GM21619 (cell line): ENCODE measurements around the gene PTGER3.

ENCODE experiments used
- ATAC-seq: cut with Tn5 transposase; IDR thresholded peaks from one replicate; pipeline ENCODE4 v1.9.1; 2021; ENCODE audit not compliant: unreplicated experiment

The PTGER3 gene

GRCh38 chr1:71047635-71048607 lies at the start of gene PTGER3:
TSS of gene PTGER3 (minus strand) at chr1:71047816. CDS start at chr1:71047577, 239 bp downstream.
- ATAC-seq, result no peak

DNA sequence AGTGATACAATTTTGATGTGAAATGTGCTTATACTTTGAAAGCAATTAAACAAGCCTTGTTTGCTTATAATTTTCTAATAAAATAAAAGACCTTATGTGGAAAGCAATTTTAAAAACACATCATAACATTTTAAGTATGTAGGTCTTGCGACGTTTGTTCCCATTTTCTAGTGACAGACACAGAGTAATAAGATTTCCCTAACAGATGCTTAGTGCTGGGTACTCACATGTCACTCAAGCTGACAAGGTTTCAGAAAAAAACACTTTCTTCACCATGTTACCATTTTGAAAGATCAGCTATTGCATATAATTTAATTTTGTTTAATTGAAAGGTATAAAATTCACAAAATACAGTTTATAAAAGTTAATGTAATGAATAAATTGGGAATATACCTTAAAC lies 47.3 kb upstream of the PTGER3 start:
- ATAC-seq, result no peak

DNA sequence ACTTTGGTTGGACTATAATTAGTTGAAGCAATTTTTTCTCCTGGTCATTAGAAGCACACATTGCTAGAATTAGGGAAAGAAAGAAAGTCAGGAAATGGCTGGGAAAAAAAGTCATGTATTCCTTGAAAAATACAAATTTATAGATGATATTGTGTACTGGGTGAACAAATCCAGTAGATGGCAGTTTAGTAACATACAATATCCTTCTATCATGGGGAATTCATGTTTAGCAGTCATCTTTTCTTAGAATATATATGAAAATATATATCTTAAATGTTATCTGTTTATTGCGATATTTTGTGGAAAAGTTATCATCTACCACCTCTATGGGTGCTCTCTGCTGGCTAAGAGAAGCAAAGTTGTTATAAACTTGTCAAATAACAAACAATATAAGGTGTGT lies 46.3 kb upstream of the PTGER3 start:
- no peak for ATAC-seq

DNA sequence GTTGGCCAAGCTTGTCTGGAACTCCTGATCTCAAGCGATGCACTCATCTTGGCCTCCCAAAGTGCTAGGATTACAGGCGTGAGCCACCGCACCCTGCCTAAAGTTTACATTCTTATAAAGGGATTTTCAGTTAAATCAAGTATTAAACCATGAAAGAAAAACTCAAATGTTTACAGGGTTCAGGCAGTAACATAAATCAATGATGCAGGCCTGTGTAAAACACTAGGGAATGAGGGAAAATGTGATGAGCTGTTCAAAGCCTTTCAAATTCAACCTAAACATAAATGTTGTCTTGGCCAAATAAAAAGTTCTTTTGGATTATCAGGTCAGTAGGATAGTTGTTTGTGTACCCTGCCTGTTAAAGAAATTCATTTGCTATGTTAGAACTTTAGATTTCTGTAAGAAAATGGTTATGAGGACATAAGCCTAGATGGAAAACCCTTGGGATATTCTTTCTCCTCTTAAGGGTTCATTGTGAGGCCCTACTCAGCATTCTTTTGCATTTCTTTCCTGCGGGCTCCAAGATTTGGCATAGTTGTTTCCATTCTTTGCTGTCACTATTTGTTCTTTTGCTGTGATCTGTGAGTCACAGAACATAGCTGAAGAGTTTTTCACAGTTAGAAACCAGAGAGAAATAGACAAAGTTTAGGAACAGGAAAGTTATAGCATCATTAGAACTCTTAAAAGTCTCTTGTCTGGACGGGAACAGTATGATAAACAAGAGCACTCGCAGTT lies 42.1 kb upstream of the PTGER3 start:
- no peak for ATAC-seq

DNA sequence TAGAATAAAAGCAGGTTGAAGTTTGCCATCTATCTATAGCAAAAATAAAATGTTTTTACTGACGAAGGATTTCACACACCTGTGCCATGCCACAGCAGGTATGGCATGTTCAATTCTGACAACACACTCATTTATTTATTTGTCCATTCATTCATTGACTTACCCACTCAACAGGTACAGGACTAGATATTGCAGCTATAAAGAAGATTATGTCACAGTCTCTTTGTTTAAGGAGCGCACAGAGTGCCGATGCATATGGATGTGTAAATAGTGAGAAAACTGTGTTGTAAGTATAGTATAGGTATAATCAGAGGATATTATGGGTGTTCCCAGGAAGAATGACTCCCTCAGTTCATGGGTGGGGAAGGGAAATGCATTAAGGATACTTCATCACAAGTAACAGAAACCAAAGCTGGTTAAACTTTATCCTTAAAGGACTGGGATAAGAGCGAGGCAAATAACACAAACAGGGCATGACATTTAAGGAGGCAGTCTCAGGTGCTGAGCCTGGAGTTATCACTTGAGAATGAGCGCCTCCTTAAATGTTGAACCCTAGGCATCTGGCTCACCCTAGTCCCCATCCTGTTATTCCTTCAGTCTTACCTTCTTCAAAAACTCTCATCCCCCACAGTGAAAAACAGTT lies 41.1 kb upstream of the PTGER3 start:
- ATAC-seq, result no peak

DNA sequence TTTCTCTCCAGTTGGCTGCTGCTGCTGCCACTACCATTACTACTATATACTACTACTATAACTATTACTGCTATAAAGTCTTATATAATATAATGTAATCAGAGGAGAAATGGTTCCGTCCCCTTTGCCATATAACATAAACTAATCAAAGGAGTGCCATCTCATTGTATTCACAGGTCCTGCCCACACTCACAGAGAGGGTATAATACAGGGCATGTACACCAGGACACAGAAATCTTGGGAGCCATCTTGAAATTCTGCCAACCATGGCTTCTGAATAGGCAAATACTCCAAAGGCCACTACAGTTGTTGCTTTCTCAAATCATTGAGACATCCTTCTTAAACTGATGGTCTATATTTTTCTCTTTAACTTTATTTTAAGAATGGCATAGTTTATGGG lies 40.1 kb upstream of the PTGER3 start:
- no peak for ATAC-seq

- no peak for ATAC-seq
These were observed 39.4 kb upstream of the PTGER3 start for GRCh38 chr1:71087060-71087459.

DNA sequence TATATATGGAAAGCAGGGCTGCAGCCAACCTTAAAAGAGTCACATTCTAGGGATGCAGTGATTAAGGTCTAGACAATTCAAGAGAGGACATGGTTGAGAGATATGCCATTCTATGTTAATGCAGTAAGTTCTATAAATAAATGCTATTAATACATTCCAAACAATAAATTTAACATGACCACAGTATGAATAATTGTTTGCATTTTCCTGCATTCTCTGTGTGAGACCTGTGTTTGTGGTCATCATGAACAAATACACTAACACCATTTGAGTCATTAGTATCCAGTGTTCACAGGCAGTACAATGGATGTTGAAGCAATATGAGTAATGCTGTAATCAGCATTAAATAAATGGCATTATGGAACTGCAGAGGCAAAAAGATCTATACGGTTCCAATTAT lies 38.7 kb upstream of the PTGER3 start:
- ATAC-seq, result no peak

DNA sequence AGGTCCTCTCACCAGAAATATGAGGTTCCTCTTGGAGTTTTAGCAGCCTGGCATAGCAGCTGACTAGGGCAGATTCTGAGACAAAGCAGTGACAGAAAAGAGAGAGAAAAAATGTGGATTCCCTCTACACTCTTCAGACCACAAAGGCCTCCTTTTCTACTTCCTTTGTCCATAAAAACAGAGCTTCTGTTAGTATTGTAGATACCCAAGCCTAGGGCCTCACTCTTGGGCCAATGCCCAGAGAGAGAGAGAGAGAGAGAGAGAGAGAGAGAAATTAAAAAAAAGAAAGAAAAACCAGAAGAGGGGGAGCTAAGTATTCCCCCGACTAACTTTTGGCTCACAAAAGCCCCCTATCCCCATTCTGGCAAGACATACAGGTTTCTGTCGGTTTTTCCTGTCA lies 35.7 kb upstream of the PTGER3 start:
- ATAC-seq, result no peak

DNA sequence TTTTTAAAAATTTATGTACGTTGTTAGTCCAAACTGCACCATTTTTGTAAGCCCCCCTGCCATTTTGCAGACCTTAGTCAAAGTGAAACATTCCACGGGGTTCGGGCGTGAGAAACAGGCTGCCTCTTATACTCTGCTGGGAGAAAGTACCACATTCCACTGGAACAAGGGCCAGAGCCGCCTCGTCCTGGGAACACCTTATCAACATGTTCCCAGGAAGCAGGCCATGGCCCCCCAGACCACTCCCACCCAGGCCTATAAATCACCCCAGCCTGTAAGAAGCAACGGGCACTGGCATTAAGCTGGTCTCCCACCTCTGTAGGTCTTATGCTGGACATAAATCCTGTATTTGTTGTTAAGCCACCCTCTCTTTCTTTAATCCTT lies 34.1 kb upstream of the PTGER3 start:
- no peak for ATAC-seq

GRCh38 chr1:71080739-71081696 lies 33.4 kb upstream of the PTGER3 start, which contains the start of gene ZRANB2:
TSS of gene ZRANB2 (minus strand) at chr1:71081035. CDS start at chr1:71080995, 40 bp downstream.
- peak; percentile 99 for ATAC-seq

DNA sequence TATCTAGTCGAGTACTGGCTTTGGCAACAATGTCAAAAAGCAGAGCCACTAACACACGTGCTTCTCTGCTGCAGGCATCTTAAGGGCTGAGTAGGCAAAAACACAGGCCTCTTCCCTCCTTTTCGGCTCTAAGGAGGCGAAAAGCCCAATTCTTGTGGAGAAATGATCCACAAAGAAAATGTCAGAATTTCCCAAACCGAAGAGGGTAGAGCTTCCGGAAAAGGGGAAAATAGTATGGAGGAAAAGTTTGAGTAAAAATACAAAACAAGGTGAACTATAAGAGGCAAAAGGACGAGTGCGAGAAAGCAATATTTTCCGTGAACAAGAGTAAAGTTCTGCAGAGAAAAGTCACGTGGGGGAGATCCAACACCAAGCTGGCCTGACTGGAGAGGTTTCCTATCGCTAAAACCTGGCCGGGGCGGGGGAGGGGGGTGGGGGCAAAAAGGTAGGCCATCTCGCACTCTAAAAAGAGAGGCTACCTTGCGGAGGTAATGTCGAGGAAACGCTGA lies 32.7 kb upstream of the PTGER3 start:
- ATAC-seq, result peak; percentile 15

DNA sequence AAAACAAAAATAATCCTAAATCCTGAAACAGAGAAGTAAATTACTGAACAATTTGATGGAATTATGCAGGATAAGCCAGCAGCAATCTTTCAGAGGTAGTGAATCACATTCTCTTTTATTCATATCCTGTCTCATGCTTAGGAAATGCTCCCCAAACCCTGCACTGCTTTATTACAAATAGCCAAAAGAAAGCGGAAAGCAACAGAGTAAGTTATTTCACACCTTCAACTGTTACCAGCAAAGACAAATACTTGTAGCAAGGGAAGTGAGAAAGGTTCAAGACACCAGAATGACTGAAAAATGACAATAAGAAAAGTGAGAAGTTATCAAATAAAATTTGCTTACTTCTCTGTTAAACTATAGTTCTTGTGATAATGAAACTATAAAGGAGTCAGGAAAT lies 27.1 kb upstream of the PTGER3 start:
- ATAC-seq, result no peak

DNA sequence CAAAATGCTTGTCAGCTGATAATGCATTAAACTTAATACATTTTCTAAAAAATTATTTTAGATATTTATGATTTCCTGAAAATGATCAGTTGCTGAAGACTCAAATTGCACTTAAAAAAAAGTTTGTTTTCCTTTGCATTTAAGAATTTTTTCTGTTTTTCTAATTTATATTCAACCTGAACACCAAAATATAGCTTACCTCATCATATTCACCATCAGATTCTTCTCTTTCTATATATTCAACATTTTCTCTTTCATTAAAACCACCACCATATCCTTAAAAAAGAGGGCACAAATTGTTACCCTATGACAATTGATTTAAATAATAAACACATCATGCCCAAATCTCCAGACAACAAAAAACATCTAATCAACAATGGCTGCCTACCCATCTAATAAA lies 24.7 kb upstream of the PTGER3 start:
- ATAC-seq, result no peak

DNA sequence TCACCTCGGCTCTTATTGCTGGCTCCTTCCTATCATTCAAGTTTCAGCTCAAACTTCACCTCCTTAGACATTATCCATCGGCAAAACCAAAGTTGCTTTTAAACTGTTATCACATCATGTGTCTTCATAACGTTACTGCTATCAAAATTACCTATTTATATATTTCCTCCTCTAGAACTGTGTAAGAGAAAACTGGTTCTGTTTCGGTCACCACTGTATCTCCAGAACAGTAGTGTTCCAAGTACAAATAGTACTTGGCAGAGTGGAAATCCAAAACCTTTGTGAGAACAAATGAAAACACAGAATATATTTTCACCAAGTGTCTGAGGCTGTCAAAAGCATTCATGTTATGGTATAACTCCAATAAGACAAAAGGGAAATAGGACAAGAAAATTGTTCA lies 24.1 kb upstream of the PTGER3 start:
- no peak for ATAC-seq

- peak; percentile 95 for ATAC-seq
These were observed 21.0 kb upstream of the PTGER3 start for GRCh38 chr1:71068325-71069240.

- no peak for ATAC-seq
These were observed 7.2 kb upstream of the PTGER3 start for GRCh38 chr1:71054791-71055190.

GRCh38 chr1:71054281-71054731 lies 6.7 kb upstream of the PTGER3 start:
- ATAC-seq, result no peak

- ATAC-seq, result no peak
These were observed 6.1 kb upstream of the PTGER3 start for GRCh38 chr1:71053758-71054157.
